ENCODE data around the gene JAZF1.

Gene JAZF1

DNA sequence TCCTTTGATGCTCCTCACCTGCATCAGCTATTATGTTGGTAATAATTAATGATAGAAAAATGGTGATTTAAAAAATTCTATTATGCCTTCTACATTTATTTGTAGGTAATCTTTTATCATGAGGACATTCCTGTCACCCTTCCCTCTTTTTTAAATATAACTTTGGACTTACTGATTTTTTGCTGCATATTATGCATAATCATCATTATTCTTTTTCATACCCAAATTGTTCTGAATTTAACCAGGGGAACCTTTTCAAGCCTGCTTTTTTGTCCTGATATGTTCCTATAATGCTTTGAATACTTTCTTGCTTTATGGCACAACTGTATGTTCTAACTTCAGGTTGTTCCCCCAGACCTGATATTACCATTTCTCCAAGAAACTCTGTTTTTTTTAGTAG, 392.2 kb downstream of the JAZF1 start:
- no peak for DNase-seq

DNA sequence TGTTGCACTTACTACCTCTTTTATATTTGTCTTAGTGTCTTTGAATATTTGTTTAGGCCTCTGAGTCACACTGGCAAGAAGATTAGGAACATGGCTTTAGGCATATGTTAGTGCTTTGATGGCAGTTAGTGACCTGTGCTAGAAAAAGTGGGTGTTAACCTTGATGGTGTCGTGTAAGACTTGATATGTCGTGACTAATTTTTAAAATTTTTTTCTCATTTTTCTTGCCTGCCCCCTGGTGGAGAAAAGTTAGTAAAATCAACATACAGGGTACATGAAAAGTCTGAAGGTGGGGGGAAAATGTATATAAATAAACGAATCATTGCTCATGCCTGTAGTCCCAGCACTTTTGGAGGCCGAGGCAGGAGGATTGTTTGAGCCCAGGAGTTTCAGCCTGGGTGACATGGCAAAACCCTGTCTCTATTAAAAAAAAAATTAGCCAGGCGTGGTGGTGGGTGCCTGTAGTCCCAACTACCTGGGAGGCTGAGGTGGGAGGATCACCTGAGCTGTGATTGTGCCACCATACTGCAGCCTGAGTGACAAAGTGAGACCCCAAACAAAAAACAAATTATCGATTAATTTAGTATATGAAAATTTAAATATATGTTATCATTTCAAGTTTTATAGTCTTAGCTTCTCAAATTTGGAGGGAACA, 396.1 kb downstream of the JAZF1 start:
- DNase-seq = peak; percentile 30

DNA sequence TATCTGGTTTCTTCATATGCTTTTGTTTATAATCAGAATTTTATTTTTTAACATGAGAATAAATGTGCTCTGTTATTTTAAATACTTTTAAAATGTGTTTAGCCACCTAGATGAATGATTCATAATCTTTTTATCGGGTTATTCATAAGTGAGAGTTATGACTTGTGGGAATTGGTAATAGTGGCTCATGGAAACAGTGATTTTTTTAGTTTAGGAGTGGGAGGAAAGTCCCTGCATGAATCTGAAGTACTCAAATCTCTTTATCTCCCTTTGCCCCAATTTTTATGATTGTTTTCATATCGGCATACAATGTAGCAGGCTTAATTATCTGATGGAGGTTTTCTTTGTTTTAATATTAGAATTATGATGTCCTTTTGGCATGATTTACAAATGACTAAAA, 397.7 kb downstream of the JAZF1 start:
- no peak for DNase-seq

DNA sequence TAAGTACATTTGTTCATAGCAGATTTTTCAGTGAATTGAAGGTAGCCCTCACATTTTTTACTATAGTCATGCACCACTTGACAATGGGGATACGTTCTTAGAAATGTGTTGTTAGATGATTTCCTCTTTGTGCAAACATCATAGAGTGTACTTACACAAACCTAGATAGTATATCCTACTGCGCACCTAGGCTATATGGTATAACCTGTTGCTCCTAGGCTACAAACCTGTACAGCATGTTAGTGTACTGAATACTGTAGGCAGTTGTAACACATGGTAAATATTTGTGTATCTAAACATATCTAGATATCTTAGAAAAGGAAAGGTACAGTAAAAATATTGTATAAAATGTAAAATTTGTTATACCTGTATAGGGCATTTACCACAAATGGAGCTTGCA, 399.4 kb downstream of the JAZF1 start:
- no peak for DNase-seq

All from NCI-H1105 treated with DMSO at 0.1 percent for 48 hours (cell line).